ENCODE data around the gene DCAF10. TPM values are rescaled to one million over a fixed set of nuclear protein-coding genes. Genes with fewer than 3 reads are reported as not detected.

DCAF10 gene
- polyA plus RNA-seq, 3 donors, result 12.4 to 17.2 (median 14.7) TPM

DNA sequence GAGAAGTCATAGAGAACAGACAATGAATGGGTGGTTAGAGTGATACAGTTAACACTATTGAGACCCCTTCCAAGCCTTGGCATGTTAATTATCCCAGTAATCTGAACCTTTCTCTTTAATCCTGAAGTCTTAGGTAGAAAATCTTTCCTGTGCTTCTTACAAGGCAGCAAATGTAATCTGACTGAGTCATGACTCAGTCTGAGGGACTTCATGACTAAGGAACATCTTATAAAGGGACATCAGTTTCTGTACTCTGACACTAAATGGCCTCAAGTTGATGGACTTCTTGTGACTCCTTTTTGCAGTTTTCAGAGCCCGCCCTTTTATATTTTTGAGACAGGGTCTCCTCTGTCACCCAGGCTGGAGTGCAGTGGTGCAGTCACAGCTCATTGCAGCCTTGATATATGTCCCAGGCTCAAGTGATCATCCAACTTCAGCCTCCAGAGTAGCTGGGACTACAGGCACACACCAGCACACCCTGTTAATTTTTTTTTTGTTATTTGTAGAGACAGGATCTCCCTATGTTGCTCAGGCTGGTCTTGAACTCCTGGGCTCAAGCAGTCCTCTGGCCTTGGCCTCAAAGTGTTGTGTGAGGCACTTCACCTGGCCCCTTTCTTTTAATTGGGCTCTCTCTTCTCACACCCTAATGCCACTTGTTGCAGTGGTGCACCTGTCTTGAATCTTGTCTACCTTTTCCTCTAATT, 25.2 kb upstream of the DCAF10 start:
- WGBS (ENCODE audit: insufficient coverage), result 90% methylated on average over 1 of the region's 1 CpG
- H3K36me3 ChIP-seq (replicated peaks in 1 of 2; ENCODE audit: control insufficient read depth in 1 of 2, insufficient read depth in 2 of 2, low read length in 2 of 2), result peaks cover 80 to 96% of the 10 kb centered on the region in 2 donors
- H3K36me3 Mint-ChIP-seq, result peaks cover 76 to 93% of the 10 kb centered on the region in 2 donors
- no peaks in the 10 kb centered on the region for H3K27me3 ChIP-seq (ENCODE audit: control insufficient read depth in 2 of 2, insufficient read depth in 2 of 2, low read length in 2 of 2)
- peaks cover 13% of the 10 kb centered on the region for H4K20me1 ChIP-seq (ENCODE audit: insufficient read depth, low read length)
- peak overlapping the region in 2 of 7 donors; percentile 27 to 37 for H3K27ac Mint-ChIP-seq
- H3K4me1 Mint-ChIP-seq, result no peaks in the 10 kb centered on the region
- H3K4me3 Mint-ChIP-seq, result no peak overlapping the region
- intact Hi-C loops (cut with micrococcal nuclease), result no loop called here
- H3K4me1 ChIP-seq (ENCODE audit: control insufficient read depth in 1 of 2, insufficient read depth in 2 of 2, low read length in 2 of 2), result no peaks in the 10 kb centered on the region
- H3K27me3 Mint-ChIP-seq (ENCODE audit: low read depth in 3 of 3), result no peaks in the 10 kb centered on the region
- no peak overlapping the region for H3K4me3 ChIP-seq (replicated peaks in 1 of 3; ENCODE audit: low read depth in 2 of 3, low read length in 3 of 3)
- H2AFZ ChIP-seq (ENCODE audit: insufficient read depth, low read depth, low read length, poor library complexity, severe bottlenecking), result no peak overlapping the region
- no peak overlapping the region for H3K9ac ChIP-seq (ENCODE audit: insufficient read depth, low read length, poor library complexity, severe bottlenecking)
- H3K9me3 ChIP-seq (replicated peaks in 1 of 2; ENCODE audit: control insufficient read depth in 1 of 2, insufficient read depth in 1 of 2, low read length in 2 of 2), result no peaks in the 10 kb centered on the region
- no peaks in the 10 kb centered on the region for H3K79me2 ChIP-seq (ENCODE audit: insufficient read depth, low read length)
- TF ChIP-seq, protein P1, sequence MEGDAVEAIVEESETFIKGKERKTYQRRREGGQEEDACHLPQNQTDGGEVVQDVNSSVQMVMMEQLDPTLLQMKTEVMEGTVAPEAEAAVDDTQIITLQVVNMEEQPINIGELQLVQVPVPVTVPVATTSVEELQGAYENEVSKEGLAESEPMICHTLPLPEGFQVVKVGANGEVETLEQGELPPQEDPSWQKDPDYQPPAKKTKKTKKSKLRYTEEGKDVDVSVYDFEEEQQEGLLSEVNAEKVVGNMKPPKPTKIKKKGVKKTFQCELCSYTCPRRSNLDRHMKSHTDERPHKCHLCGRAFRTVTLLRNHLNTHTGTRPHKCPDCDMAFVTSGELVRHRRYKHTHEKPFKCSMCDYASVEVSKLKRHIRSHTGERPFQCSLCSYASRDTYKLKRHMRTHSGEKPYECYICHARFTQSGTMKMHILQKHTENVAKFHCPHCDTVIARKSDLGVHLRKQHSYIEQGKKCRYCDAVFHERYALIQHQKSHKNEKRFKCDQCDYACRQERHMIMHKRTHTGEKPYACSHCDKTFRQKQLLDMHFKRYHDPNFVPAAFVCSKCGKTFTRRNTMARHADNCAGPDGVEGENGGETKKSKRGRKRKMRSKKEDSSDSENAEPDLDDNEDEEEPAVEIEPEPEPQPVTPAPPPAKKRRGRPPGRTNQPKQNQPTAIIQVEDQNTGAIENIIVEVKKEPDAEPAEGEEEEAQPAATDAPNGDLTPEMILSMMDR (IDR thresholded peaks at IDR 0.05), result no peak
- H3K27ac ChIP-seq (ENCODE audit: low read depth in 1 of 2, low read length in 2 of 2), result no peak overlapping the region
- no peak overlapping the region for H3K4me2 ChIP-seq (replicated peaks; ENCODE audit: extremely low read depth, low read length, poor library complexity, severe bottlenecking)
- H3K9me3 Mint-ChIP-seq, result no peaks in the 10 kb centered on the region
- DNase-seq, result no peak

DNA sequence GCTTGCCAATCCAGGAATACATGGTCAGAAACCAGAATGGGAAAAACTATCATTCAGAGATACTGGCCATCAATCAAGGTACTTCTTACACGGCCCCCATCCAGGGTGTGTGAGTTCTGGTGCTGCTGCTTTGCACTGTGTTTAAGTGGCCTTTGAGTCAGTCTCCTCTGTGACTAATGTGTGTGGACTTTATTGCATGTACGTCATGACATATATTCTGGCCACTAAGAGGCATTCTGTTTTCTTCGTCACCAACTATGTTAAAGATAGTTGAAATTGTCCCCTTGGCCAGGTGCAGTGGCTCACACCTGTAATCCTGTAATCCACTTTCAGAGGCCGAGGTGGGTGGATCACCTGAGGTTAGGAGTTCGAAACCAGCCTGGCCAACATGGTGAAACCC, 24.3 kb upstream of the DCAF10 start:
- Mint-ChIP-seq H3K4me1 (no peaks in the 10 kb centered on the region), H3K9me3 (no peaks in the 10 kb centered on the region), H3K4me3 (no peak overlapping the region), H3K27me3 (ENCODE audit: low read depth in 3 of 3) (no peaks in the 10 kb centered on the region), H3K36me3 (peaks cover 77 to 93% of the 10 kb centered on the region in 2 donors), H3K27ac (no peak overlapping the region)
- DNase-seq, result no peak
- Histone ChIP-seq H3K27me3 (ENCODE audit: control insufficient read depth in 2 of 2, insufficient read depth in 2 of 2, low read length in 2 of 2) (no peaks in the 10 kb centered on the region), H3K4me3 (replicated peaks in 1 of 3; ENCODE audit: low read depth in 2 of 3, low read length in 3 of 3) (no peak overlapping the region), H2AFZ (ENCODE audit: insufficient read depth, low read depth, low read length, poor library complexity, severe bottlenecking) (no peak overlapping the region), H3K9ac (ENCODE audit: insufficient read depth, low read length, poor library complexity, severe bottlenecking) (no peak overlapping the region), H3K9me3 (replicated peaks in 1 of 2; ENCODE audit: control insufficient read depth in 1 of 2, insufficient read depth in 1 of 2, low read length in 2 of 2) (no peaks in the 10 kb centered on the region), H3K36me3 (replicated peaks in 1 of 2; ENCODE audit: control insufficient read depth in 1 of 2, insufficient read depth in 2 of 2, low read length in 2 of 2) (peaks cover 80 to 97% of the 10 kb centered on the region in 2 donors), H3K79me2 (ENCODE audit: insufficient read depth, low read length) (no peaks in the 10 kb centered on the region), H3K27ac (ENCODE audit: low read depth in 1 of 2, low read length in 2 of 2) (no peak overlapping the region), H3K4me2 (replicated peaks; ENCODE audit: extremely low read depth, low read length, poor library complexity, severe bottlenecking) (no peak overlapping the region), H3K4me1 (ENCODE audit: control insufficient read depth in 1 of 2, insufficient read depth in 2 of 2, low read length in 2 of 2) (no peaks in the 10 kb centered on the region), H4K20me1 (ENCODE audit: insufficient read depth, low read length) (peaks cover 21% of the 10 kb centered on the region)
- intact Hi-C loops (cut with micrococcal nuclease), result no loop called here
- WGBS (ENCODE audit: insufficient coverage), result 100% methylated on average over 3 of the region's 5 CpGs
- TF ChIP-seq, protein P1 (IDR thresholded peaks at IDR 0.05), result no peak
